Suppressor macrophage (primary cell): ENCODE measurements around the gene ZNRD2.
"Not testable (repeated sequence)": the region's sequence is repeated elsewhere in the genome, so short reads cannot be mapped to it uniquely, and the experiment has no call there.

Source experiments
- DNase-seq, 4 experiments: peaks; one replicate each; pipeline ENCODE4 v3.0.0-alpha.2; 2020 to 2022

The ZNRD2 gene

GRCh38 chr11:65556470-65557279, 13.6 kb upstream of the ZNRD2 start:
- DNase-seq: no peak

GRCh38 chr11:65557280-65558001, 12.8 kb upstream of the ZNRD2 start:
- no peak for DNase-seq

- DNase-seq: peak; percentile 64 to 88 (median 76)
These were observed 12.0 kb upstream of the ZNRD2 start, which contains the start of gene LTBP3 for GRCh38 chr11:65558002-65558929. TSS of gene LTBP3 (minus strand) at chr11:65558359. CDS start at chr11:65557959, 400 bp downstream.

GRCh38 chr11:65558930-65559509, 11.3 kb upstream of the ZNRD2 start:
- no peak for DNase-seq

GRCh38 chr11:65559535-65559934, 10.7 kb upstream of the ZNRD2 start:
- DNase-seq: no peak

GRCh38 chr11:65559951-65560537, 10.2 kb upstream of the ZNRD2 start:
- no peak for DNase-seq

GRCh38 chr11:65560555-65561418, 9.5 kb upstream of the ZNRD2 start:
- no peak for DNase-seq

- DNase-seq: no peak
These were observed 8.3 kb upstream of the ZNRD2 start for GRCh38 chr11:65562020-65562419.

GRCh38 chr11:65562788-65563187, 7.5 kb upstream of the ZNRD2 start:
- no peak for DNase-seq

GRCh38 chr11:65563601-65564000, 6.7 kb upstream of the ZNRD2 start:
- peak in 3 of 4 experiments; percentile 35 to 59 (median 52) for DNase-seq

GRCh38 chr11:65564879-65565559, 5.3 kb upstream of the ZNRD2 start:
- DNase-seq: not testable (repeated sequence)

- no peak for DNase-seq
These were observed 4.4 kb upstream of the ZNRD2 start for GRCh38 chr11:65565624-65566453.

GRCh38 chr11:65569164-65569972, 909 bp upstream of the ZNRD2 start:
- no peak for DNase-seq

GRCh38 chr11:65571420-65571819, 1.1 kb downstream of the ZNRD2 start:
- DNase-seq: no peak

- peak in 1 of 4 experiments; percentile 23 for DNase-seq
These were observed 1.7 kb downstream of the ZNRD2 start for GRCh38 chr11:65571940-65572339.

- DNase-seq: peak; percentile 86 to 95 (median 92)
These were observed 2.2 kb downstream of the ZNRD2 start, which contains the start of gene FAM89B for GRCh38 chr11:65572356-65573051. TSS of gene FAM89B (plus strand) at chr11:65572538. CDS start at chr11:65572670, 132 bp downstream.

- DNase-seq: no peak
These were observed 3.3 kb downstream of the ZNRD2 start for GRCh38 chr11:65573391-65574079.
